MV-4-11 (cell line): ENCODE data around the gene LRRC75A.
"Not testable (repeated sequence)": the region's sequence is repeated elsewhere in the genome, so short reads cannot be mapped to it uniquely, and the experiment has no call there.

Experiments
- DNase-seq: peaks from one replicate; lab custom pipeline; 2025; lab: John Stamatoyannopoulos, UW

The LRRC75A gene

DNA sequence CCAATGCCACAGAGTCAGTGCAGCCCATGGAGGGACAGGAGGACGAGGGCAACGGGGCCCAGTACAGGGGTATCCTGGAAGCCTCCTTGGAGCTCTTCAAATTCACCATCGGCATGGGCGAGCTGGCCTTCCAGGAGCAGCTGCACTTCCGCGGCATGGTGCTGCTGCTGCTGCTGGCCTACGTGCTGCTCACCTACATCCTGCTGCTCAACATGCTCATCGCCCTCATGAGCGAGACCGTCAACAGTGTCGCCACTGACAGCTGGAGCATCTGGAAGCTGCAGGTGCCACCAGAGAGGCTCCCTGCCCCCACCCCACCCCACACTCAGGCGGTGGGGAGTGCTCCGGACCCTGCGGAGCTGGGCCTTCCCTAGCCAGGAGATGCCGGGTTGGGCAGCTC is 60.0 kb downstream of the LRRC75A start:
- DNase-seq, result no peak

DNA sequence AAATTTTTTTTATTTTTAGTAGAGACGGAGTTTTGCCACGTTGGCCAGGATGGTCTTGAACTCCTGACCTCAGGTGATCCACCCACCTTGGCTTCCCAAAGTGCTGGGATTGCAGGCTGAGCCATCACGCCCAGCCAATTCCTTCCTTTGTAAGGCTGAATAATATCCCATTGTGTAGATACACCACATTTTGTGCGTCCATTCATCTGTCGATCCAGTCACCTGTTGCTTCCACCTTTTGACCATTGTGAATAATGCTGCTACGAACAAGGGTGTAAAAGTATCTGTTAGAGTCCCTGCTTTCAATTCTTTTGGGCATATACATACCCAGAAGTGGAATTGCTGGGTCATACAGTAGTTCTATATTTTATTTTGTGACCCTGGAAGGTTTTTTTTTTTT is 61.3 kb downstream of the LRRC75A start:
- DNase-seq, result no peak

DNA sequence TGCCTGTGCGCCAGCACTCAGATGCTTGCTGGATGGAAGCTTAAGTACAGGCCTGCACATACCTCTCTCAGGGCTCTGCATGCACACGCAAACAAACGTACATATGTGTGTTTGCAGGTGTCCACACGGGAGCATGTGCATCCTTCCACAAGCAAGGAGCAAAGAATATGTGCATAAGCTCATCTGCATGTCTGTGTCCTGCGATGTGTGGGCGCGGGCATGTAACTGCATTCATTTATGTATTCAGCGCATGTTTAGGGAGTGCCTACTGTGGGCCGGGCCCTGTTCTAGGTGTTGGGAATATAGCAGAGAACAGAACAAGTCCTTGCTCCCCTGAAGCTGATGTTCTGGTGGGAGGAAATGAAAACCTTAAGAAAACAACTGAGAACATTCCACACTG is 62.9 kb downstream of the LRRC75A start:
- no peak for DNase-seq

DNA sequence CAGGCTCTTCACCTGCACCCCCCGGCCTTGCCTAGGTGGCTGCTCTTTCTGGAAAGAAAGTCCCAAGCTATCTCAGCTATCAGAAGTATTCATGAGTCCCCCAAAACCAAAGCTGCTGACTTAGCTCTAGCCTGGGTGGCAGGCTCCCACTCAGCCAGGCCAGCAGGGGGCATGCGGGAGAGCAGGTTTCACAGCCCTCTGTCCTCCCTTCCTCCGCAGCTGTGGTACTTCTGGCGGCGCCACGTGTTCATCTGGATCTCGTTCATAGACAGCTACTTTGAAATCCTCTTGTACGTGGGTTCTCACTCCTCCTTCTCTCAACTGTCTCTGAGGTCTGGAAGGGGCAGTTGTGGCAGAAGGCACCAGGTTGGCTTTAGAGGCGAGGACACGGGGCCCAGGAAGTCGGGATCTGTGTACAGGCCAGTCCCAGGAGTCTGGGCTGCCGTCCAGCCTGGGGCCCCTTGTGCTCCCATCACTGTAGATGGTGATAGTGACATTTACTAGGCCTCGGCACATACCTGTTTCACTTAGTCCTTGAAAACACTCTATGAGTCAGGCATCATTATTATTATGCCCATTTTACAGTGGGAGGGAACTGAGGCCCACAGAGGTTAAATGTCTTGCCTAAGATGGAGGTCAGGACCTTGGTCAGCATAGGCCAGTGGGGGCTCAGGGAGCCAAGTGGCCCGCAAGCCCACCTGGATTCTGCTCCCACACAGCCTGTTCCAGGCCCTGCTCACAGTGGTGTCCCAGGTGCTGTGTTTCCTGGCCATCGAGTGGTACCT is 63.7 kb downstream of the LRRC75A start:
- peak; percentile 66 for DNase-seq

DNA sequence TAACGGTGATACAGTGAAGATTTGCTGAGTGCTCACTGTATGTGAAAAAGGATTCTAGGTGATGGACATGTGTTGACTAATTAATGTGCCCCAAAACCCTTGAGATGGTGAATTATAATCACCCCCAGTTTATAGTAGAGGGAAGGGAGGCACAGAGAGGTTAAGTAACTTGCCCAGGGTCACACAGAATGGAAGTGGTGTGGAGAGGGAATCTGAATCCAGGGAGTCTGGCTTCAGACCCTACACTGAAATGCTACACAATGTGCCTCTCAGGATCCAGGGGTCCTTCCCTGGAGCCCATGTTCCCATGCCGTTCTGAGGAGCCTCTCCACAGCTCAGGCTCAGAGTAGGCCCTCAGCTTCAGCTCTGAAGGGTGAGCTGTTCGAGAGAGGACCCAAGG is 65.0 kb downstream of the LRRC75A start:
- DNase-seq, result no peak

DNA sequence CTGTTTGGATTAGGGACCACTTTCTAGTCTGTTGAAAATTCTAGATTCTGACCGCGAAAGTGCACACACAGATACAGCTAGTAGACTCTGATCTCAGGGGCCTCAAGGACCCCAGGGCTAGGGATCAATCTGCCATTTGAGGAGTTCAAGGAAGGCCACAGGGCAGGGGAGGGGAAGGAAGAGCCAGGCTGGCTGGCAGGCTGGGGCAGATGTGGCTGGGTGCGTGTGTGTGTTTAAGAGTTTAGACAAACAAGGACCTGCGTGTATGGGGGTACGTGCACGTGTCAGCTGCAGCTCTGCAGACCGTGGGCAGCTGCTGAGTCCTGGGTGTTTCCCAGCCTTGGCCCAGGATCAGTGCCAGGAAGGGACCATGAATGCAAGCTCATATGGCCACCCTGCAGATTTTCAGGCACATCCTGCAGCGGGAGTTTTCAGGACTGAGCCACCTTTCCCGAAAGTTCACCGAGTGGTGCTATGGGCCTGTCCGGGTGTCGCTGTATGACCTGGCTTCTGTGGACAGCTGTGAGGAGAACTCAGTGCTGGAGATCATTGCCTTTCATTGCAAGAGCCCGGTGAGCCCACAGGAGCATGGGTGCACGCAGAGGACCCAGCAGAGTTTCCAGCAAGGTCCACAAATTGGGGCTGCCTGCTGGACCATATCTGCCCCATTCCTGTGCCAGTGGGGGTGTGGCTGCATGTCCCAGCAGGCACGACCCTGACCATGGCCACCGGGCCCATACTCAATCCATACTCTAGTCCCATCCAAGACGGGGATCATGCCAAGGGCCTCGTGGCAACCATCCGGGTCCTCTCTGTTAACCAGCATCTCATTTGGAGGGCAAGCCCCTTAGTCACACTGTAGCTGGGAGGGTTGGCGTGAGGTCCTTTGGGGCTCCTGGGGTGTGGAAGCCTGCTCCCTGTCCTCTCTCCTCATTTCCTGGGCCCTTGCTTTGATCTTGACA is 66.0 kb downstream of the LRRC75A start:
- no peak for DNase-seq

DNA sequence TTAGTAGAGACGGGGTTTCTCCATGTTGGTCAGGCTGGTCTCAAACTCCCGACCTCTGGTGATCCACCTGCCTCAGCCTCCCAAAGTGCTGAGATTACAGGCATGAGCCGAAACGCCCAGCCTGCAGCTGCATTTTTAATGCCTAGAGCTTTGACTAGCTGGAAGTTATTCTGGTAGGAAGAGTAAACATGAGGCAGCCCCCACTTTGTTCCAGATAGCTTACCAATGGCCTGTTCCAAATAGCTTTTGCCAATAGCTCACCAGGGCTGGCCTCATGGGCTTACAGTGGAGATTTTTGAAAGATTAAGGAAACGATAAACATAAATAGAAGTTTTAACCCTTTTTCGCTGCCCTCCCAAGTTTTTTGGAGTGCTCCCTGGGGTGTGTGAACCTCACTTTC is 66.8 kb downstream of the LRRC75A start:
- no peak for DNase-seq

DNA sequence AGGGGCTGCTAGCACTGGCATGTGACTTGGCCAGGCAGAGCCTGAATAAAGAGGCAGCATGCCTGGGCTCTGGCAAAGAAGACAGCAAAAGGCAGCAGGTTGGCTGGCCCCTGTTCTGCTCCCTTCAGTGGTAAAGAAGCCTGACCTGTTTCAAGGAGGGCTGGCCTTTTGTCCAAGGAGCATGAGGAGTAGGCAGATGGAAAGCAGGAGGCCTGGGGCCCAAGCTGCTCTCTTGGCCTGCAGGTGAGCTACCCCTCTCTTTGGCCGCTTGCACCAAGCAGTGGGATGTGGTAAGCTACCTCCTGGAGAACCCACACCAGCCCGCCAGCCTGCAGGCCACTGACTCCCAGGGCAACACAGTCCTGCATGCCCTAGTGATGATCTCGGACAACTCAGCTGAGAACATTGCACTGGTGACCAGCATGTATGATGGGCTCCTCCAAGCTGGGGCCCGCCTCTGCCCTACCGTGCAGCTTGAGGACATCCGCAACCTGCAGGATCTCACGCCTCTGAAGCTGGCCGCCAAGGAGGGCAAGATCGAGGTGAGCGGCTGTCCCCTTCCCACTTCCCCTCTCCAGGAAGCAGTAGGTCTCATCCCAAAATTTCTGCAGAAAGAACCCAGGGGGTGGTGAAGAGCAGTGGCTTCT is 68.6 kb downstream of the LRRC75A start:
- no peak for DNase-seq

DNA sequence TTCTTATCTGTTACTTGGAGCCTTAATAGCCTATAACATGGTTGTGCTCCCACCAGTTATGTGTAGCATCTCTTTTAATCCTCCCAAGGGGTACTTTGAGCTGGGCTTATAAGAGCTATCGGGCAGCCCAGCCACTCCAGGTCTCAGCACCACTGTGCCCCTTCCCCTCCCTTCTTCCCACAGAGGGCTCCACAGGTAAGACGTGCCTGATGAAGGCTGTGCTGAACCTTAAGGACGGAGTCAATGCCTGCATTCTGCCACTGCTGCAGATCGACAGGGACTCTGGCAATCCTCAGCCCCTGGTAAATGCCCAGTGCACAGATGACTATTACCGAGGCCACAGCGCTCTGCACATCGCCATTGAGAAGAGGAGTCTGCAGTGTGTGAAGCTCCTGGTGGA is 69.6 kb downstream of the LRRC75A start:
- DNase-seq, result no peak

DNA sequence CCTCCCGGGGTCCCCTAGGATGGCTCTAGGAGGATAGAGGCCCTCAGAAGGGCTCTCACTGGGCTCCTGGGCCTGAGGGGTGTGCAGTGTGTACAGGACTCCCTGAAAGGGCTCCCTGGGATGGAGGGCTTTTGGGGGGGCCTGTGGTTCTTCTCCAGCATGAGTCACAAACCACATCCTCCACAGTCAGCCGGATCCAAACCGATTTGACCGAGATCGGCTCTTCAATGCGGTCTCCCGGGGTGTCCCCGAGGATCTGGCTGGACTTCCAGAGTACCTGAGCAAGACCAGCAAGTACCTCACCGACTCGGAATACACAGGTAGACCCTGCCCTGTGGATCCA is 72.1 kb downstream of the LRRC75A start:
- peak; percentile 69 for DNase-seq

DNA sequence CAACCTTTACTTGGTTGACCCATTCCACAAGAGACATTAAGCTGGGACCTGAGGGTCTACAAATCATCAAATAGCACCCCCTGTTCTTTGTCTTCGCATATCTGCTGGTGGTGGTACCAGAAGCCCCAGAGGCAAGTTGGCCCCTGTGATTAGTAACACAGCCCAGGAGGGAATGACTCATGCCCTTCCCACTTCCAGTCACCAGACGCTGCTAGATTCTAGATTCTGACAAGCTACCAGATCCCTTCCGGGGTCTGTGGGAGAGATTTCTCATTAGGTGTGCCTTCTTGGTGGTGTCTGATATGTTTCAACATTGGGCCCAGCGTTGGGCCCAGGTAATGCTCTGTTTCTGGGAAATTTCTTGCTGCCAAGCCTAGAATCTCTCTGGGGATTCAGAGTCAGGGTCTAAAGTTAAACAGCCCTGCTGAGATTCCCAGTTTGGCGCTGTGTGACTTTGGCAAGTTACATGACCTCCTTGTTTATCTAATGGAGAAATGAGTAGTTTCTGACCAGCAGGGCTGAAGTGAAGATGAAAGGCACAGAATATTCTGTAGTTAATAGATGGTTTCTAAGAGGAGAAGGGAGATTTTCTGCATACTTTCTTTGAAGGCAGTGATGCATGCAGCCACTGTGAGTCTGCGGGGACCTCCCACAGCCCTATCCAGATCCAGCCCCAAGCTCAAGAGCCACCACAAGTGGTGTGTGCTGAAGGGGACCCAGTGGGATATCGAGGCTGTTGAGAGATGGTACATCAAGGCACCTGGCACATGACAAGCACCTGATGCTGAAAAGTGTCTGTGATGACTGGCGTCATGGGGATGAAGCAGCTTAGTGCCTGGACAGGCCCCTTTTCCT is 72.7 kb downstream of the LRRC75A start:
- peak; percentile 73 for DNase-seq

DNA sequence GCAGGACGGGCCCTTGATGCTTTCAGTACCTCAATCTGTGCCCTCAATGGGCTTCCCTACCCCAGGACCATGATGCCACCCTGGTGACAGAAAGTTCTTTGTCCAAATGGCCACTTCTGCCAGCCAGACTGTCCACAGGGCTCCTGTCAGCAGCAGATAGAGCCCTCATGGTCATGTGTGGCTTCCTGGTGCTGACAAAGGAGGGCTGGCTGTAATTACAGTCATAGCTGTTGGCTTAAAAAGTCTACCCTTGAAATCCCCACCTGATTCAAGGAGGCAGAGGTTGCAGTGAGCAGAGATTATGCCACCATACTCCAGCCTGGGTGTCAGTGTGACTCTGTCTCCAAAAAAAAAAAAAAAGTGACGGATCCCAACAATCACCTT is 73.3 kb downstream of the LRRC75A start:
- no peak for DNase-seq

DNA sequence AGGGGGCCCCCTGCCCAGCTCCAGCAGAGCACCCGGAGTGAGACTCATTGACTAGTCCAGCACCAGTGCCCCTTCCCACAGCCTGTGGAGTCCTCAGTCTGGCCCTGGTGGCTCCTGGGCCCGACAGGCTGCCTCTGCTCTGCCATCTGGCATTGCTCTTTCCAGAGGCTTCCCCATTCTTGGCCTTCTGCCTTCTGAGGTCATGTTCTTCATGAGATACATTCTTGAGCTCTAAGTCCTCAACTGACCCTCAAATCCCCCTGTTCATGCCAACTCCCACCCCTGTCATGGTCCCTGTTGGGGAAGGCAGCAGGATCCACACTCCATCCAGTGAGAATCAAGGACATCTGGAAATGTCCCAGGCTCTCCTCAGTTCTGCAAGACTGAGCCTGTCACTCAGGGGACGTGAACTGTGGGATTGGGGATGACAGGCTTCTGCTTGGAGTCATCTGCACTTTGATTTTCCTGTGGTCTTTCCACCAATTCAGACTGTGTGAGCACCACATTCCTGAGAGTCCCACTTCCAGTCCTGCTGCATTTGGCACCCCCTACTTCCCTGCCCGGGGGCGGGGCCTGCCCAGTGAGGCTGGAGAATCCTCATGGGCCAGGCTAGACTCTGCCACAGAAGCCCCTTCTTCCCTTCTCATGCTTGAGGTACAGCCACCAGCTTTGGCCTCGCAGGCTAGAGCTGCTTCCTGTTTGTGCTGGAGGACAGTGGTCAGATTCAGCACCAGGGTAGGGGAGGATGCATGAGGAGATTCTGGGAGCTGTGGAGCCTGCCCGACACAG is 73.9 kb downstream of the LRRC75A start:
- no peak for DNase-seq

DNA sequence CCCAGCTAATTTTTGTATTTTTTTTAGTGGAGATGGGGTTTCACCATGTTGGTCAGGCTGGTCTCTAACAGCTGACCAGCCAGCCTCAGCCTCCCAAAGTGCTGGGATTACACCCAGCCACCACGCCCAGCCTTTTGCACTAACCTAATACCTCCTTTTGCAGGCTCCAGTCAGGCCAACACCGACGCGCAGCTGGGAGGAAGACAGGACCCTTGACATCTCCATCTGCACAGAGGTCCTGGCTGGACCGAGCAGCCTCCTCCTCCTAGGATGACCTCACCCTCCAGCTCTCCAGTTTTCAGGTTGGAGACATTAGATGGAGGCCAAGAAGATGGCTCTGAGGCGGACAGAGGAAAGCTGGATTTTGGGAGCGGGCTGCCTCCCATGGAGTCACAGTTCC is 74.6 kb downstream of the LRRC75A start:
- DNase-seq, result no peak

DNA sequence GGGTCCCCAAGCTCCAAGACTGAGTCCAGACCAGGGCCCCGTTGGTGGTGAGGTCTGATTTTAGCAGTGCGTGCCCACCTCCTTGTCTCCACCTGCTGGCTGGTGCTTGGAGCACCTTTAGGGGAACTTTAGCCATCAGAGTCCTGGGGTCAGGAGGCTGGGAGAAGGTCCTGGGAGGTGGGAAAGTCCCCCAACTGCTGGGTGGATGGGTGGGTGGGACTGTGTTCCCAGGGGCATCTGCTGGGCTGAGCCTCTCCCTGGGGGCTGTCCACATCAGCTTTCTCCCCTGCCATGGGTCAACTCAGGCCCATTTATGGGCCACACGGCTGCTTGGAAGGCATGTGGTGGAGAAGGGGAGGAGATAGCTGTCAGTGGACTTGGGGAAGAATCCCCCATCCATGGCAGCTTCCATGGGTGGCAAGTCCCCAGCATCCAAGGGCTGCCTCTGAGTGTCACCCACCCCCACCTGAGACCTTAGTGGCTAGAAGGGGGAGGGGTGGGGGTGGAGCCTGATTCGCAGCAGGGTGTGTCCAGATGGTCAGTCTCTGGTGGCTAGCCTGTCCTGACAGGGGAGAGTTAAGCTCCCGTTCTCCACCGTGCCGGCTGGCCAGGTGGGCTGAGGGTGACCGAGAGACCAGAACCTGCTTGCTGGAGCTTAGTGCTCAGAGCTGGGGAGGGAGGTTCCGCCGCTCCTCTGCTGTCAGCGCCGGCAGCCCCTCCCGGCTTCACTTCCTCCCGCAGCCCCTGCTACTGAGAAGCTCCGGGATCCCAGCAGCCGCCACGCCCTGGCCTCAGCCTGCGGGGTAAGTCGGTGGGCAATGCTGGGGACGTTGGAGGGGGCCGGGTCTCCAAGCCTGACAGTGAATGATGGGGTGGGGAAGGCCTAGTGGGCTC is 76.7 kb downstream of the LRRC75A start, which contains the start of gene TRPV2:
TRPV2 (plus strand) TSS at position 541 of the 894 bp plus-strand sequence. CDS start 2,098 bp downstream, outside the sequence.
- peak; percentile 40 for DNase-seq

DNA sequence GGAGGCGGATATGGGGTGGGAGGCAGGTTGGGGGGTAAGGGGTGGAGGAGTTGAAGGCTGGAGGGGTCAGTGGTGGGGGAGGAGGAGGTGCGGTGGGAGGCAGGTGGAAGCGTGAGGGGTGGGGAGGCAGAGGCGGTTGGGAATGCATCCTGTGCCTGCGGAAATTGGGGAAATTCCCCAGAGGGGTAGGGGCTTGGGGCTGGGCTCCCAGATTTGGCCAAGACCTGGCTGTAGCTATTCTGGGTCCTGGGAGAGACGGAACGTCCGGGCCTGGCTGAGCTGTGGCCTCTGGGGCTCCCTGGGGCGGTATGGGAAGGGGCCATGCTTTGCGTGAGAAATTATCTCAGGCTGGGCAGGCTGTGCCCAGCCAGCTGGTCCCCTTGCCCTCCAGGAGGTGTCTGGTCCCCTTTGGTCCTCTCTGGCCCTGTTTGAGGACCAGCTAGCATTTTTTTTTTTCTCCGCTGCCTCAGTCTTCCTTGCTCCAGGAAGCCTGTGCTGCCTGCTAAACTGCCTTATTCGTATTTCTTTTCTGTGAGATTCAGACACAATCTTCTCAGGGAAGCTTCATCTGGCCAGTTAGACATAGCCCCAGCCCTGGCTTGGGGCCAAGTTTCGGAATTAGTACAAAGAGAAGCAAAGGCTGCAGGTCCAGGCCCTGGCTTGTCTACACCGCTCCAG is 83.9 kb downstream of the LRRC75A start:
- DNase-seq, result peak; percentile 78

DNA sequence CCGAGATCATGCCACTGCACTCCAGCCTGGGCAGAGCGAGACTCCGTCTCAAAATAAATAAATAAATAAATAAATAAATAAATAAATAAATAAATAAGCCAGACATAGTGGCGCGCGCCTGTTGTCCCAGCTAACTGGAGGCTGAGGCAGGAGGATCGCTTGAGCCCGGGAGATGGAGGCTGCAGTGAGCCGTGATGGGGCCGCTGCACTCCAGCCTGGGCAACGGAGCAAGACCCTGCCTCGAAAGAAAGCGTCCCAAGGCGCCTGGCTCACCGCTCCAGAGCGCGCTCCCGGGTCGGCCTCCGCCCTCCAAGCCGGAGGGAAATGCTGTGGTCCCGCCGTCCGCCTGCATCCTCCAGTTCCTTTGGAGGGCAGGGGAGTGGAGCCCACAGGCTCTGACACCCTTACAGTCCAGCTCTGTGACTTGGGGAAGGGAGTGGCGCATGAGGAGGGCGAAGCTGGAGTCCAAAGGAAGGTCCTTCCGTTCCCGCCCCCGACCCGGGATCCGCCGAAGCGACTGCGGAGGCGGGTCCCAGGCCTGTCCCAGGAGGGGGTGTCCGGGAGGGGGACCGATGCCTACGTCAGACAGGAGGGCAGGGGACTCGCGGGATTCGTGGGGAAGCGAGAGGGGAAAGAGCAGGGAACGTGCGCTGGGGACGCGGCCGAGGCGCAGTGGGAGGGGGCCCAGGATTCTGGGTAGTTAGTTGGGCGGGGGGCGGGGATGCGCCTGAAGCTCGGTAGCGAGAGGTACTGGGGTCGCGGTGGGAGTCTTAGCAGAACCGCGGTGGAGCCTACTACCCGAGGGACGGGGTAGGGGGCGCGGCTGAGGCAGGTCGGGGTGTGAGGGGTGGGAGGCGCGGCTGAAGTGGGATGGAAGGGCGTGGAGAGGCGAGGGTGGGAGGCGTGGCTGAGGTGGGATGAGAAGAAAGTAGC is 85.0 kb downstream of the LRRC75A start:
- no peak for DNase-seq

DNA sequence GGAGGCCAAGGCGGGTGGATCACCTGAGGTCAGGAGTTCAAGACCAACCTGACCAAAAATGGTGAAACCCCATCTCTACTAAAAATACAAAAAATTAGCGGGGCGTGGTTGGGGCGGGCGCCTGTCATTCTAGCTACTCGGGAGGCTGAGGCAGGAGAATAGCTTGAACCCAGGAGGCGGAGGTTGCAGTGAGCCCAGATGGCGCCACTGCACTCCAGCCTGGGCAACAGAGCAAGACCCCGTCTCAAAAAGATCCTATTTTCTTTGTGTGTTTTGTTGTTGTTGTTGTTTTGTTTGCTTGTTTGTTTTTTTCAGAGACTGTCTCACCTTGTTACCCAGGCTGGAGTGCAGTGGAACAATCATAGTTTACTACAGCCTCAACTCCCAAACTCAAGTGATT is 88.1 kb downstream of the LRRC75A start:
- DNase-seq, result not testable (repeated sequence)
